HG03457 (cell line): ENCODE data around the gene ZDHHC1.

Experiments
- ATAC-seq: cut with Tn5 transposase; IDR thresholded peaks from one replicate; pipeline ENCODE4 v1.9.1; 2021; ENCODE audit warnings: moderate number of reproducible peaks; ENCODE audit not compliant: unreplicated experiment

Gene ZDHHC1

GRCh38 chr16:67447508-67448076 is 31.3 kb upstream of the ZDHHC1 start:
- ATAC-seq = no peak

GRCh38 chr16:67446968-67447507 is 30.8 kb upstream of the ZDHHC1 start:
- no peak for ATAC-seq

GRCh38 chr16:67445913-67446907 is 29.9 kb upstream of the ZDHHC1 start:
- ATAC-seq = no peak

- no peak for ATAC-seq
Measured at GRCh38 chr16:67445441-67445912, 29.2 kb upstream of the ZDHHC1 start.

GRCh38 chr16:67445126-67445426 is 28.8 kb upstream of the ZDHHC1 start:
- no peak for ATAC-seq

DNA sequence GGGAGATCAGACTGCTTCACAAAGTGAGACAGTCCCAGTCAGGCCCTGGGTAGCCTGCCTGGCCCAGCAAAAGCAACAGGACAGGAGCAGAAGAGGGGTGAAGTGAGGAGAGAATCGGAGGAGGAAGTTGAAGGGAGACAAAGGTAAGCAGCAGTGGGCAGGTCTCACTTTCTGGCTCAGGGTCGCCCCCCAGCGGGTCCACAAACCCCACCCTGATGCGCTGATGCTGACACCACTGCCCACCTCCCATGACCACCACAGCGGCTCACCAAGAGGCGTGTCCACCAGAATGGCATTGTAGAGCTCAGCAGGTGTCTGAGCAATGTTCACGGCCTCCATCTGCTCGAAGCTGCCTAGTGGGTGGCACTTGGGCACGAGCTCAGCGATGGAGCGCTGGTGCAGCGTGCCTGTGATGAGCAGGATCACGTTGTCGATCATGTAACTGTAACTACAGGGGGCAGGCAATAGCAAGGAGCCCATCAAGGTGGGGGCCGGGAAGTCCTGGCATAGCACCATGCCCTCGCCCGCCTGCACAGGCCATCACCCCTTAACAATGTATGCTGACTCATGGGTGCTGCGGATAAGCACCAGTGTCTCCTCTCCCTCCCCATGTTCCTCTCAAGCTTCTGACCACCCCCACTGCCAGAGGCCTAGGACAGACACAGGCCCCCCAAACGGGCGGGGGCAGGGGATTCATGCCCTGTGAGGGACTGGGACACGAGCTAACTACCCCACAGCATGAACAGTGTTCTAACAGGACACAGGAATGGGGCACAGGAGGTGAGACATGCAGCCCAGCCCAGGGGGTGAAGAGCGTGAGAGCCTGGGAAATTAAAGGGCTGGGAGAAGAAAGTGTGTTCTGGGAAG is 28.2 kb upstream of the ZDHHC1 start:
- no peak for ATAC-seq

DNA sequence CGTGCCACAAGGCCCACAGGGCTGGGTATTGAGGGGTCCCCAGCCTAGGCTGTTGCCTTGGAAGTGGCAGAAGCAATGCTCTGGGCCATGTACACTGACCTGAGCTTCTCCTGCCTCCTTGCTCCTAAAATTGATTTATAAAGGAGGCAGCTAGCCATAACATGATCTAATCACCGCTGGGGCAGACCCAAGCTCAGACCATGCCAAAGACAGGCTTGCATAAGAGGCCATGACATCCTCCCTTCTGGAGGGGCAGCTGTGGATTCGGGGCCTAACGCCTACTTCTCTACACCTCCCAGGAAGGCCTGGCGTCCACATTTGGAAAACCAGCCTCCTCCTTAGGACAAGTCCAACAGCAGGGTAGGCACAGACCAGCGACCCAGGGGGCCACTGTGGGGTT is 27.0 kb upstream of the ZDHHC1 start:
- no peak for ATAC-seq

GRCh38 chr16:67442581-67443255 is 26.4 kb upstream of the ZDHHC1 start:
- ATAC-seq = no peak

GRCh38 chr16:67441907-67442306 is 25.6 kb upstream of the ZDHHC1 start:
- ATAC-seq = no peak

DNA sequence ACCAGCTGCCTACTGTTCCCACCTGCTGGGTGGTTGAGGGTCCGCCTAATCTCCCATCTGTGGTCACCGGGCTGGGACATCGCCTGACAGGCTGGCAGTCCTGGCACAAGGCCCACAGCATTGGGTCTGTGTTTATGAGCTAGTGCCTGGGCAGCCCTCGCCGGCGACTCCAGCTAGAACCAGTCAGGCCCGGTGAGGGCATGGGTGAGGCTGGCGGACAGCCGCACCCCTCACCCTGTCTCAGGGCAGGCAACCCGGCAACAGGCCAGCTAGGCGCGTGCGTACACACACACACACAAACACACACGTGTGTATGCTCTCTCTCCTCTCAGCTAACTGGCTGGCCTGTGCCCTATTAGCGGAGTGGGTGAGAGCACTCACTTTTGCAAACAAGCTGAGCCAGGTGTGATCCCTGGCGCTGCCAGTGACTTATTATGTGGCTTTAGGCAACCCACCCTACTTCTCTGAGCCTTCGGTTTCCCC is 25.0 kb upstream of the ZDHHC1 start:
- no peak for ATAC-seq

DNA sequence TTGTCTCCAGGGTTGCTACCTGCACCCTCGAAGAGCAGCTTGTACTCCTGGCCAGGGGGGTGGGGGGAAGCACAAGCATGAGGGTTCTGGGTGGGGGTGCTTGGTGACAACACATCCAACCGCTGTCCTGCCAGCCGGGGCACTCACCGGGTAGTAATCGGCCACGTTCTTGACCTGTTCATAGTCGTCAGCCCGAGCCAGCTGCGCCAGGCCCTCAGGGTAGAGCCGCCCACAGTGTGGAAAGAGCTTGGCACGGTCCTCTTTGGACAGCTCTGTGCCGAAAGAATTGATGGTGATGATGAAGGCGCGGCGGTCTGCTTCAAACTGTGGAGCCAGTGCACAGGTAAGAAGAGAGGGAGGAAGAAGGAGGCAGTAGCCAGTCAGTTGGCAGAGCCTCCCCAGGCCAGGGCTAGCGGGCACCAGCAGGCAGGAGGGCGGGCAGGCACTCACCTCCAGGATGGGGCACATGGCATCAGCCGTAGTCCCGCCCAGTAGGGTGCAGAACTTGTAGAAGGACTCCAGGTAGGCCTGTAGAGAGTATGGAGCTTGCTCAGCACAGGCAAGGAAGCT is 22.6 kb upstream of the ZDHHC1 start:
- ATAC-seq = no peak

DNA sequence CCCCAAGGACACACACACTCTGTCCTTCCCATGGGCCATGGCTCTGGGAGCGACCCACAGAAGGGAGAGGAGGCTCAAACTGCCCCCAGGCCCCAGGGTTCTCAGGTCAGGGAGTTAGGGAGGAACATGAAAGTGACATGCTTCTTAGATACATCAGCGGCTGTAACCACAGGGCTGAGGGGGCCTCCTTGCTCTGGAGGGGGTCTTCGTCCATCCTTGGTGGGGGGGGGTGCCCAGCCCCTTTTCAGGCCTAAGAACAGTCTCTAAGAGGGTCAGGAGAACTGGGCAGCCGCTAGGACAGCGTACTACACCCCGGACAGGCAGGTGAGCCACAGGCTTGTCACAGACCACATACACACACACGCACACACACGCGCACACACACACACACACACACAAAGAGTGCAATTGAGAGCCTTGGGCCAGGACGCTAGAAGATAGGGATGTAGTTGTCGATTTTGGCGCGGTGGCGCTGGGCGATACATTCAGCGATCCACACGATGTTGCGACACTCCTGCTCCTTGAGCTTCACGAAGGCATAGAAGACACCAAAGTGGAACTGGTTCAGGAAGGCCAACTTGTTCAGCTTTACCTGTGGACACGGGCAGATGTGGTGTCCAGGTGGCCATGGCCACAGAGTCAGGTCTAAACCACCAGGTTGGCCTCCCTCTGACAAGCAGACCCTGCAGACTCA is 22.0 kb upstream of the ZDHHC1 start:
- no peak for ATAC-seq

- no peak for ATAC-seq
Measured at GRCh38 chr16:67437513-67437912, 21.2 kb upstream of the ZDHHC1 start.

DNA sequence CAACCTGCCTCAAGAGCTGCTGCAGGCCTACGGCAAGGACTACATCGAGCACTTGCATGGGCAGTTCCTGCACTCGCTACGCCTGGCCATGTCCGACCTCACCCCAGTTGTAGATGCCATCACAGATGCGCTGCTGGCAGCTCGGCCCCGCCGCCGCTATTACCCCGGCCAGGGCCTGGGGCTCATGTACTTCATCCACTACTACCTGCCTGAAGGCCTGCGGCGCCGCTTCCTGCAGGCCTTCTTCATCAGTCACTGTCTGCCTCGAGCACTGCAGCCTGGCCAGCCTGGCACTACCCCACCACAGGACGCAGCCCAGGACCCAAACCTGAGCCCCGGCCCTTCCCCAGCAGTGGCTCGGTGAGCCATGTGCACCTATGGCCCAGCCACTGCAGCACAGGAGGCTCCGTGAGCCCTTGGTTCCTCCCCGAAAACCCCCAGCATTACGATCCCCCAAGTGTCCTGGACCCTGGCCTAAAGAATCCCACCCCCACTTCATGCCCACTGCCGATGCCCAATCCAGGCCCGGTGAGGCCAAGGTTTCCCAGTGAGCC is 20.4 kb upstream of the ZDHHC1 start:
- no peak for ATAC-seq

GRCh38 chr16:67435758-67436164 is 19.5 kb upstream of the ZDHHC1 start:
- no peak for ATAC-seq

DNA sequence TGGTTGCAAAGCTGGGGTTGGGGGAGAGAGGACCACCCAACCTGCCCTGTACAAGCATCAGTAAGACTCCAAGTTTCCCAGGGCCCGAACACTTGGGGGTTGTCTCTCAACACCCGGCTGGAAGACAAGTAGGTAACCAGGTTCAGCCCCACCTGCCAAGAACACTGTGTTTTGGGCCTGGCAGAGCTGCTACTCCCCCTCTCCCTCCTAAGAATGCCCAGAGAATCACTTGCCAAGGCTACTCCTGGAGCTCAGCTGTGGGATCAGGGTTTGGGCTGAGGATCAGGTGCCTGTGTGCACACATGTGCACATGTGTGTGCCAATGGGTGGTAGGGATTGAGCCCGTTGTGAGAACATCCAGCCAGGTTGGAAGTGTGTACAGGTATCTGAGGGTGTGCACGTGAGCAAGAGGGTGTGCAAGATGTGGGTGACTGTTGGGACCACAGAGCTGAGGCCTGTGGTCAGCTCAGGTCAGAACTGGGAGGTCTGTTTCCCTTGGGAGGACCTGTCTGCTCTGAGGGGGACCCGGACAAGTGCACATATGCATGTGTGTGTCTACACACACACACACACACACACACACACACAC is 16.9 kb upstream of the ZDHHC1 start:
- ATAC-seq = no peak

- ATAC-seq = no peak
Measured at GRCh38 chr16:67432506-67432890, 16.2 kb upstream of the ZDHHC1 start.

GRCh38 chr16:67431775-67432505 is 15.7 kb upstream of the ZDHHC1 start:
- no peak for ATAC-seq
